Medulla oblongata (tissue), 1 donor: ENCODE measurements around the gene RMND5A.

ENCODE experiments used
- DNase-seq: peaks from one replicate; pipeline ENCODE4 v3.0.0-alpha.2; 2015; ENCODE audit errors: extremely low spot score

Gene RMND5A

DNA sequence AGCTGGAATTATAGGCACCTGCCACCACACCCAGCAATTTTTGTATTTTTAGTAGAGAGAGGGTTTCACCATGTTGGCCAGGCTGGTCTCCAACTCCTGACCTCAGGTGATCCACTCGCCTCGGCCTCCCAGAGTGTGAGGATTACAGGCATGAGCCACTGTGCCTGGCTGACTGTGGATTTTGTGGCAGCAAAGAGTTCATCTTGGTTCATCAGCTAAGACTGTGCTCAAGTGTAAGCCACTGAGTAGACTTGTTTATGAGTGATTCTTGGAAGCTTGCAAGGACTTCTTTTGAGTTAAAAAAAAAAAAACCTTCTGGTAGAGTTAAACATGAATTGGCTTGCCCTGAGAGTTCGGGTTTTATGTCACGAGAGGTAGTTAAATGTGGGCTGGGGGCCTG lies 106.9 kb downstream of the RMND5A start:
- DNase-seq: no peak
